Adrenal gland (tissue), 5 donors: Measurements from ENCODE around the gene SULT1C3.

Source experiments
- POLR2A ChIP-seq, 2 donors: fragments of 450-650 bp; IDR thresholded peaks; one replicate each; pipeline ENCODE4 v1.6.1; 2017; ENCODE audit warnings: antibody characterized with exemption in 2 of 2, mild to moderate bottlenecking in 2 of 2, moderate library complexity in 1 of 2
- TF ChIP-seq, protein P1 (sequence below), 6 experiments: fragments of 450-650 bp in 4 of 6; fragments of 200-600 bp in 2 of 6; sonication (generic) in 1 of 6; IDR thresholded peaks; 1 replicate in 5 of 6; 2 replicates in 1 of 6; pipeline versions ENCODE4 v1.5.1 to v1.8.0; 2016 to 2021; ENCODE audit warnings: antibody characterized with exemption in 6 of 6, mild to moderate bottlenecking in 2 of 6, moderate library complexity in 1 of 6
- donor health status: DM: no; HTN: no; CAD: no.

- TF ChIP-seq, protein P1, sequence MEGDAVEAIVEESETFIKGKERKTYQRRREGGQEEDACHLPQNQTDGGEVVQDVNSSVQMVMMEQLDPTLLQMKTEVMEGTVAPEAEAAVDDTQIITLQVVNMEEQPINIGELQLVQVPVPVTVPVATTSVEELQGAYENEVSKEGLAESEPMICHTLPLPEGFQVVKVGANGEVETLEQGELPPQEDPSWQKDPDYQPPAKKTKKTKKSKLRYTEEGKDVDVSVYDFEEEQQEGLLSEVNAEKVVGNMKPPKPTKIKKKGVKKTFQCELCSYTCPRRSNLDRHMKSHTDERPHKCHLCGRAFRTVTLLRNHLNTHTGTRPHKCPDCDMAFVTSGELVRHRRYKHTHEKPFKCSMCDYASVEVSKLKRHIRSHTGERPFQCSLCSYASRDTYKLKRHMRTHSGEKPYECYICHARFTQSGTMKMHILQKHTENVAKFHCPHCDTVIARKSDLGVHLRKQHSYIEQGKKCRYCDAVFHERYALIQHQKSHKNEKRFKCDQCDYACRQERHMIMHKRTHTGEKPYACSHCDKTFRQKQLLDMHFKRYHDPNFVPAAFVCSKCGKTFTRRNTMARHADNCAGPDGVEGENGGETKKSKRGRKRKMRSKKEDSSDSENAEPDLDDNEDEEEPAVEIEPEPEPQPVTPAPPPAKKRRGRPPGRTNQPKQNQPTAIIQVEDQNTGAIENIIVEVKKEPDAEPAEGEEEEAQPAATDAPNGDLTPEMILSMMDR (IDR thresholded peaks at IDR 0.05): no peak
- TF ChIP-seq POLR2A (IDR thresholded peaks at IDR 0.05): no peak
Measured at GRCh38 chr2:108220191-108220590, 19.6 kb upstream of the SULT1C3 start.
